HepG2 (cell line): ENCODE results near the gene TMEM106B. TPM values are rescaled to one million over a fixed set of nuclear protein-coding genes. Genes with fewer than 3 reads are reported as not detected.

ENCODE experiments used
- ATAC-seq: fragments of 200-7000 bp; cut with Tn5 transposase; 3 replicates; pipeline ENCODE4 v1.9.1; 2020; ENCODE audit warnings: mild to moderate bottlenecking, moderate library complexity
- BruUV-seq: library from RNA; stranded (reverse); fragments of 400-500 nt; replicated peaks from 2 replicates; lab custom pipeline; 2021; lab: Mats Ljungman, UMichigan
- CTCF ChIA-PET: fragments of 300-600 bp; formaldehyde crosslinking; extraction: SDS; loops from one replicate; lab custom pipeline; 2021; ENCODE audit warnings: low total read pairs, inconsistent platforms, low intra/inter-chr PET ratio; lab: Yijun Ruan, JAX
- POLR2A ChIA-PET: fragments of 350-600 bp; sonication (Branson Sonifier 250); formaldehyde crosslinking; loops from one replicate; lab custom pipeline; 2020; ENCODE audit warnings: antibody characterized with exemption, inconsistent platforms; lab: Yijun Ruan, JAX
- DNase-seq: peaks from one replicate; pipeline ENCODE4 v3.0.0-alpha.2; 2015; ENCODE audit warnings: low spot score
- FAIRE-seq: peaks from 3 replicates; lab custom pipeline; 2011; peaks lifted over from hg19 to GRCh38; lab: Jason Lieb, UNC
- H2AFZ ChIP-seq: one replicate; pipeline ENCODE4 v1.6.1; 2011; ENCODE audit warnings: low read length, inconsistent platforms
- H3K27ac ChIP-seq: fragments of 300-600 bp; 3 replicates; pipeline ENCODE4 v1.8.0; 2011; ENCODE audit warnings: mixed run types, mild to moderate bottlenecking, mixed read lengths, low read length, inconsistent platforms; ENCODE audit not compliant: insufficient read depth; ENCODE audit errors: extremely low read length
- H3K27me3 ChIP-seq, 2 experiments: fragments of 200-600 bp in 1 of 2; 2 replicates in 1 of 2; 3 replicates in 1 of 2; pipeline versions ENCODE4 v1.6.0 to v1.8.0; 2011; ENCODE audit warnings: low read length in 2 of 2, mild to moderate bottlenecking in 2 of 2, moderate library complexity in 2 of 2, inconsistent platforms in 1 of 2; ENCODE audit not compliant: insufficient read depth in 2 of 2, control insufficient read depth in 1 of 2
- H3K36me3 ChIP-seq, 2 experiments: fragments of 200-600 bp in 1 of 2; replicated peaks in 1 of 2; 2 replicates in 1 of 2; 3 replicates in 1 of 2; pipeline versions ENCODE4 v1.5.1 to v1.8.0; 2011; ENCODE audit warnings: low read length in 2 of 2, inconsistent platforms in 1 of 2; ENCODE audit not compliant: insufficient read depth in 2 of 2, control insufficient read depth in 1 of 2
- H3K4me1 ChIP-seq: 2 replicates; pipeline ENCODE4 v1.5.1; 2012; ENCODE audit warnings: low read length, inconsistent platforms; ENCODE audit not compliant: insufficient read depth
- H3K4me2 ChIP-seq: 2 replicates; pipeline ENCODE4 v1.6.0; 2011; ENCODE audit warnings: low read depth, low read length, inconsistent platforms
- H3K4me3 ChIP-seq, 3 experiments: fragments of 200-600 bp in 1 of 3; sonication (generic), shearing (Covaris generic) in 1 of 3; replicated peaks in 1 of 3; 2 replicates each; pipeline ENCODE4 v1.5.1; 2011 to 2016; ENCODE audit warnings: low read length in 3 of 3, inconsistent platforms in 2 of 3, low read depth in 2 of 3, mild to moderate bottlenecking in 2 of 3, control low read depth in 1 of 3, mixed read lengths in 1 of 3; ENCODE audit not compliant: insufficient read depth in 1 of 3
- H3K79me2 ChIP-seq: one replicate; pipeline ENCODE4 v1.6.1; 2011; ENCODE audit warnings: low read length, inconsistent platforms; ENCODE audit not compliant: insufficient read depth
- H3K9ac ChIP-seq: 2 replicates; pipeline ENCODE4 v1.6.0; 2011; ENCODE audit warnings: mild to moderate bottlenecking, low read depth, low read length, inconsistent platforms; ENCODE audit not compliant: insufficient read depth
- H3K9me3 ChIP-seq: 2 replicates; pipeline ENCODE4 v1.5.1; 2012; ENCODE audit warnings: mild to moderate bottlenecking, low read length
- H4K20me1 ChIP-seq: 2 replicates; pipeline ENCODE4 v1.6.0; 2011; ENCODE audit warnings: inconsistent platforms, mild to moderate bottlenecking, low read length, moderate library complexity; ENCODE audit not compliant: insufficient read depth
- ATRX ChIP-seq: sonication (generic); formaldehyde crosslinking; IDR thresholded peaks from 2 replicates; pipeline ENCODE4 v1.4.0; 2020; ENCODE audit warnings: missing genetic modification reagents, borderline replicate concordance
- DMTF1 ChIP-seq: sonication (generic); formaldehyde crosslinking; IDR thresholded peaks from 2 replicates; pipeline ENCODE4 v1.4.0; 2020; ENCODE audit warnings: mild to moderate bottlenecking, missing genetic modification reagents
- FOXA3 ChIP-seq: IDR thresholded peaks from 2 replicates; pipeline ENCODE4 v1.6.1; 2016; ENCODE audit warnings: missing genetic modification reagents, missing compliant biosample characterization
- HNF4G ChIP-seq, 2 experiments: sonication (generic) in 1 of 2; formaldehyde crosslinking in 1 of 2; IDR thresholded peaks; 2 replicates each; pipeline versions ENCODE4 v1.4.0 to v1.6.1; 2011 to 2020; ENCODE audit warnings: borderline replicate concordance in 2 of 2, low read depth in 2 of 2, mild to moderate bottlenecking in 2 of 2, low read length in 1 of 2, missing genetic modification reagents in 1 of 2, moderate library complexity in 1 of 2
- HOXA7 ChIP-seq: sonication (generic); formaldehyde crosslinking; IDR thresholded peaks from 2 replicates; pipeline ENCODE4 v1.8.1; 2022; ENCODE audit warnings: mild to moderate bottlenecking, missing genetic modification reagents, moderate library complexity
- KDM6A ChIP-seq: IDR thresholded peaks from 2 replicates; pipeline ENCODE4 v1.6.1; 2016; ENCODE audit warnings: low read depth
- MYNN ChIP-seq: sonication (generic); formaldehyde crosslinking; IDR thresholded peaks from 2 replicates; pipeline ENCODE4 v1.4.0; 2020; ENCODE audit warnings: mild to moderate bottlenecking, low read depth, missing genetic modification reagents
- NFKB2 ChIP-seq: sonication (generic); formaldehyde crosslinking; IDR thresholded peaks from 2 replicates; pipeline ENCODE4 v1.4.0; 2020; ENCODE audit warnings: missing genetic modification reagents, borderline replicate concordance
- NR2F1 ChIP-seq, 2 experiments: fragments of 450-650 bp in 1 of 2; formaldehyde crosslinking in 1 of 2; IDR thresholded peaks; 2 replicates each; pipeline versions ENCODE4 v1.5.0 to v1.6.1; 2016 to 2020; ENCODE audit warnings: mild to moderate bottlenecking in 1 of 2, missing compliant biosample characterization in 1 of 2, missing genetic modification reagents in 1 of 2, moderate library complexity in 1 of 2
- RXRA ChIP-seq: sonication (generic); formaldehyde crosslinking; IDR thresholded peaks from 2 replicates; pipeline ENCODE4 v1.5.1; 2020; ENCODE audit warnings: missing genetic modification reagents
- ZMYM2 ChIP-seq: sonication (generic); formaldehyde crosslinking; IDR thresholded peaks from 2 replicates; pipeline ENCODE4 v1.8.0; 2022; ENCODE audit warnings: mild to moderate bottlenecking, missing genetic modification reagents
- ZNF20 ChIP-seq: sonication (generic); formaldehyde crosslinking; IDR thresholded peaks from 2 replicates; pipeline ENCODE4 v1.4.0; 2020; ENCODE audit warnings: mild to moderate bottlenecking, moderate library complexity, missing genetic modification reagents
- ZNF281 ChIP-seq: sonication (generic); formaldehyde crosslinking; IDR thresholded peaks from 2 replicates; pipeline ENCODE4 v1.4.0; 2020; ENCODE audit warnings: missing genetic modification reagents, borderline replicate concordance
- WGBS: methylation state at CpG from one replicate; pipeline ENCODE4 v1.1.6; 2017; ENCODE audit warnings: low lambda C conversion rate; 5-methylcytosine and 5-hydroxymethylcytosine counted together
- in situ Hi-C: cut with HindIII; loops from 2 replicates; pipeline ENCODE4 v1.10.0; 2017; ENCODE audit warnings: low pct_unique_long_range_greater_than_20kb; ENCODE audit not compliant: extremely low pct_ligation_motif_present
- intact Hi-C: fragments of 100-400 bp; cut with micrococcal nuclease; formaldehyde crosslinking; loops from one replicate; pipeline ENCODE4 v1.10.0; 2022; ENCODE audit not compliant: unreplicated experiment
- polyA plus RNA-seq, 8 experiments: library from polyadenylated mRNA; depleted of rRNA in 3 of 8; stranded (reverse) in 7 of 8; unstranded in 1 of 8; fragments of >200 nt; fragmentation: Illumina TruSeq in 4 of 8; extraction: Trizol in 4 of 8; gene quantifications; 2 replicates each; pipeline versions ENCODE4 v1.2.1 to v1.2.3, GENCODE V29; 2011 to 2016; ENCODE audit warnings: low read depth in 4 of 8, missing spikeins in 1 of 8, mixed read lengths in 1 of 8; ENCODE audit not compliant: insufficient read depth in 1 of 8
- total RNA-seq, 5 experiments: library from RNA; depleted of rRNA; stranded (reverse); fragments of >200 nt; fragmentation: Illumina TruSeq; extraction: Trizol; gene quantifications; 2 replicates each; pipeline ENCODE4 v1.2.3, GENCODE V29; 2016; ENCODE audit warnings: low read depth in 1 of 5
- TF ChIP-seq, protein P1 (sequence below): sonication (generic); formaldehyde crosslinking; IDR thresholded peaks from 2 replicates; pipeline ENCODE4 v1.9.0; 2022; ENCODE audit warnings: low read depth, missing genetic modification reagents

The TMEM106B gene
- total and polyA plus RNA-seq, 2 of the 13 experiments (the other 11 are each of a cell fraction or from before 2014, with no cell fraction given): 16.8 to 25.1 TPM

- TF ChIP-seq DMTF1 (CRISPR knock-in tag) (no peak), MYNN (no peak), HOXA7 (CRISPR knock-in tag) (no peak), ATRX (CRISPR knock-in tag) (no peak), NR2F1 (CRISPR knock-in tag; IDR thresholded peaks at IDR 0.05) (no peak), NFKB2 (no peak), ZNF20 (no peak)
These were observed 56.4 kb downstream of the TMEM106B start (continued) for GRCh38 chr7:12267542-12267941.

GRCh38 chr7:12269100-12269895, 58.2 kb downstream of the TMEM106B start:
- Histone ChIP-seq H4K20me1 (no peaks in the 10 kb centered on the region), H3K27ac (no peak overlapping the region), H3K4me1 (peaks cover 14% of the 10 kb centered on the region), H3K4me3 (no peak overlapping the region; a peak in 1 of 6 replicates), H3K4me2 (peak overlapping the region; percentile 35; the same call in 1 of the 2 replicates), H3K27me3 (no peaks in the 10 kb centered on the region), H3K36me3 (no peaks in the 10 kb centered on the region), H3K9ac (no peak overlapping the region), H3K79me2 (no peaks in the 10 kb centered on the region), H2AFZ (no peak overlapping the region), H3K9me3 (no peaks in the 10 kb centered on the region)
- POLR2A ChIA-PET: interaction anchor here (1.4 kb wide), 1 partner anchor 58 kb away, joined by 5 read pairs; the partner anchor contains the start of gene TMEM106B
- in situ Hi-C loops: no loop called here
- peak; percentile 53 for DNase-seq
- ATAC-seq: peak; percentile 97
- FAIRE-seq: no peak
- CTCF ChIA-PET: no interaction called here
- BruUV-seq: no TSS peak
- intact Hi-C loops: loop anchor here (5.0 kb wide), 1 partner anchor 57 kb away; the partner anchor contains the start of gene TMEM106B
- WGBS: 43% methylated on average over 1 of the region's 9 CpGs
- 0 out of 2 replicates have a peak, but pooled peaks have one; percentile 20 for TF ChIP-seq FOXA3 (CRISPR knock-in tag)
- peak; percentile 76 for TF ChIP-seq HNF4G (IDR thresholded peaks at IDR 0.05; ENCODE audit: borderline replicate concordance, low read depth, low read length)
- TF ChIP-seq HNF4G (CRISPR knock-in tag; IDR thresholded peaks at IDR 0.05; ENCODE audit: borderline replicate concordance, low read depth): 0 out of 2 replicates have a peak, but pooled peaks have one; percentile 29
- TF ChIP-seq, protein P1, sequence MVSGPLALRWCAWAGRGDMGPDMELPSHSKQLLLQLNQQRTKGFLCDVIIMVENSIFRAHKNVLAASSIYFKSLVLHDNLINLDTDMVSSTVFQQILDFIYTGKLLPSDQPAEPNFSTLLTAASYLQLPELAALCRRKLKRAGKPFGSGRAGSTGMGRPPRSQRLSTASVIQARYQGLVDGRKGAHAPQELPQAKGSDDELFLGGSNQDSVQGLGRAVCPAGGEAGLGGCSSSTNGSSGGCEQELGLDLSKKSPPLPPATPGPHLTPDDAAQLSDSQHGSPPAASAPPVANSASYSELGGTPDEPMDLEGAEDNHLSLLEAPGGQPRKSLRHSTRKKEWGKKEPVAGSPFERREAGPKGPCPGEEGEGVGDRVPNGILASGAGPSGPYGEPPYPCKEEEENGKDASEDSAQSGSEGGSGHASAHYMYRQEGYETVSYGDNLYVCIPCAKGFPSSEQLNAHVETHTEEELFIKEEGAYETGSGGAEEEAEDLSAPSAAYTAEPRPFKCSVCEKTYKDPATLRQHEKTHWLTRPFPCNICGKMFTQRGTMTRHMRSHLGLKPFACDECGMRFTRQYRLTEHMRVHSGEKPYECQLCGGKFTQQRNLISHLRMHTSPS (CRISPR knock-in tag): peak; percentile 31; the same call in 1 of the 2 replicates
- no peak for TF ChIP-seq ZMYM2 (CRISPR knock-in tag)
- TF ChIP-seq KDM6A: peak; percentile 65
- 0 out of 2 replicates have a peak, but pooled peaks have one; percentile 12 for TF ChIP-seq ZNF281 (CRISPR knock-in tag)
- TF ChIP-seq RXRA (CRISPR knock-in tag): peak; percentile 69
